WTC11 (cell line): Measurements from ENCODE around the gene MBNL1. TPM values are rescaled to one million over a fixed set of nuclear protein-coding genes. Genes with fewer than 3 reads are reported as not detected.

Source experiments
- ATAC-seq: fragments of 200-7000 bp; cut with Tn5 transposase; 2 replicates; pipeline ENCODE4 v1.10.0; 2021; ENCODE audit warnings: mild to moderate bottlenecking, moderate library complexity
- CTCF ChIA-PET: fragments of 300-600 bp; sonication (Branson Sonifier 250); formaldehyde crosslinking; loops from one replicate; lab custom pipeline; 2021; ENCODE audit warnings: antibody characterized with exemption; lab: Charles Lee
- POLR2A ChIA-PET: fragments of 350-600 bp; sonication (Branson Sonifier 250); formaldehyde crosslinking; loops from one replicate; lab custom pipeline; 2021; ENCODE audit warnings: antibody characterized with exemption; lab: Charles Lee
- DNase-seq: peaks from one replicate; pipeline ENCODE4 v3.0.0; 2021; ENCODE audit warnings: low spot score
- H3K27ac Mint-ChIP-seq: 2 replicates; pipeline ENCODE4 v1.8.0; 2021; ENCODE audit warnings: mixed read lengths
- H3K27me3 Mint-ChIP-seq: 2 replicates; pipeline ENCODE4 v1.8.0; 2021; ENCODE audit warnings: low read depth, mild to moderate bottlenecking, moderate library complexity, mixed read lengths
- H3K36me3 Mint-ChIP-seq: 2 replicates; pipeline ENCODE4 v1.8.0; 2021; ENCODE audit warnings: mixed read lengths
- H3K4me1 Mint-ChIP-seq: 2 replicates; pipeline ENCODE4 v1.8.0; 2022; ENCODE audit warnings: mixed read lengths
- H3K4me3 Mint-ChIP-seq: 2 replicates; pipeline ENCODE4 v1.8.0; 2021; ENCODE audit warnings: mild to moderate bottlenecking, moderate library complexity, mixed read lengths
- H3K9me3 Mint-ChIP-seq: 2 replicates; pipeline ENCODE4 v1.8.0; 2021; ENCODE audit warnings: mixed read lengths
- ATF2 ChIP-seq: sonication (generic); formaldehyde crosslinking; IDR thresholded peaks from 2 replicates; pipeline ENCODE4 v1.8.1; 2022; ENCODE audit warnings: low read depth, missing genetic modification reagents, borderline replicate concordance
- E2F1 ChIP-seq: sonication (generic); formaldehyde crosslinking; IDR thresholded peaks from 2 replicates; pipeline ENCODE4 v1.8.0; 2022; ENCODE audit warnings: mild to moderate bottlenecking, missing genetic modification reagents
- GRHL2 ChIP-seq: fragments of 250-450 bp; sonication (Bioruptor Pico); IDR thresholded peaks from 2 replicates; pipeline ENCODE4 v1.8.0; 2022; ENCODE audit warnings: mild to moderate bottlenecking, moderate library complexity; ENCODE audit not compliant: insufficient replicate concordance, severe bottlenecking
- HMGXB4 ChIP-seq: sonication (generic); formaldehyde crosslinking; IDR thresholded peaks from 2 replicates; pipeline ENCODE4 v1.8.1; 2023; ENCODE audit warnings: mild to moderate bottlenecking, moderate library complexity, missing genetic modification reagents
- JUN ChIP-seq: sonication (generic); formaldehyde crosslinking; IDR thresholded peaks from 2 replicates; pipeline ENCODE4 v1.8.0; 2023; ENCODE audit warnings: mild to moderate bottlenecking, missing genetic modification reagents
- NFYB ChIP-seq: sonication (generic); formaldehyde crosslinking; conservative IDR thresholded peaks from 2 replicates; pipeline ENCODE4 v1.8.0; 2022; ENCODE audit warnings: low read depth, missing genetic modification reagents
- NR3C1 ChIP-seq: sonication (generic); formaldehyde crosslinking; conservative IDR thresholded peaks from 2 replicates; pipeline ENCODE4 v1.8.1; 2023; ENCODE audit warnings: low read depth, mild to moderate bottlenecking, missing genetic modification reagents
- SMAD4 ChIP-seq: sonication (generic); formaldehyde crosslinking; IDR thresholded peaks from 2 replicates; pipeline ENCODE4 v1.8.0; 2022; ENCODE audit warnings: mild to moderate bottlenecking, missing genetic modification reagents
- STAT6 ChIP-seq: sonication (generic); formaldehyde crosslinking; conservative IDR thresholded peaks from 2 replicates; pipeline ENCODE4 v1.8.1; 2023; ENCODE audit warnings: mild to moderate bottlenecking, low read depth, missing genetic modification reagents, moderate library complexity
- TCF7 ChIP-seq: sonication (generic); formaldehyde crosslinking; IDR thresholded peaks from 2 replicates; pipeline ENCODE4 v1.8.0; 2022; ENCODE audit warnings: mild to moderate bottlenecking, low read depth, missing genetic modification reagents, moderate library complexity
- TEAD1 ChIP-seq: sonication (generic); formaldehyde crosslinking; IDR thresholded peaks from 2 replicates; pipeline ENCODE4 v1.8.0; 2022; ENCODE audit warnings: mild to moderate bottlenecking, missing genetic modification reagents
- ZBTB21 ChIP-seq: sonication (generic); formaldehyde crosslinking; IDR thresholded peaks from 2 replicates; pipeline ENCODE4 v1.8.1; 2023; ENCODE audit warnings: mild to moderate bottlenecking, missing genetic modification reagents, borderline replicate concordance
- ZNF219 ChIP-seq: sonication (generic); formaldehyde crosslinking; IDR thresholded peaks from 2 replicates; pipeline ENCODE4 v1.8.0; 2023; ENCODE audit warnings: missing genetic modification reagents, mild to moderate bottlenecking, borderline replicate concordance
- total RNA-seq: library from RNA; stranded (reverse); gene quantifications from 3 replicates; pipeline ENCODE4 v1.2.3, GENCODE V29; 2021
- TF ChIP-seq, protein P1 (sequence below): sonication (generic); formaldehyde crosslinking; IDR thresholded peaks from 2 replicates; pipeline ENCODE4 v1.8.0; 2022; ENCODE audit warnings: missing genetic modification reagents
- TF ChIP-seq, protein P2 (sequence below): fragments of 250-450 bp; sonication (Bioruptor Pico); IDR thresholded peaks from 2 replicates; pipeline ENCODE4 v1.9.0; 2021; ENCODE audit warnings: mild to moderate bottlenecking

MBNL1 gene
- total RNA-seq, 1 experiment from 2014 or later = 20.4 TPM

GRCh38 chr3:152266221-152266995 is 2.3 kb upstream of the MBNL1 start:
- Mint-ChIP-seq H3K27me3 (peaks cover 22% of the 10 kb centered on the region), H3K27ac (no peak overlapping the region), H3K36me3 (no peaks in the 10 kb centered on the region), H3K4me3 (no peak overlapping the region), H3K9me3 (no peaks in the 10 kb centered on the region), H3K4me1 (peaks cover 30% of the 10 kb centered on the region)
- CTCF ChIA-PET = no interaction called here
- ATAC-seq (no peak), DNase-seq (no peak)
- TF ChIP-seq SMAD4 (CRISPR knock-in tag) (no peak), NFYB (no peak), ZBTB21 (CRISPR knock-in tag) (no peak)
- POLR2A ChIA-PET = no interaction called here

GRCh38 chr3:152267831-152268554 is 736 bp upstream of the MBNL1 start:
- peak overlapping the region; percentile 94 for H3K27ac Mint-ChIP-seq
- no peaks in the 10 kb centered on the region for H3K9me3 Mint-ChIP-seq
- ChIA-PET CTCF (interaction anchor here (1.0 to 1.3 kb wide), 3 partner anchors 84 to 196 kb away, joined by 3 read pairs; no protein-coding TSS in a partner anchor), POLR2A (interaction anchor here (0.5 kb wide), 2 partner anchors 20 to 37 kb away, joined by 3 read pairs; no protein-coding TSS in a partner anchor)
- H3K4me3 Mint-ChIP-seq = peak overlapping the region; percentile 87
- ATAC-seq (no peak), DNase-seq (no peak)
- H3K36me3 Mint-ChIP-seq = no peaks in the 10 kb centered on the region
- TF ChIP-seq, protein P1, sequence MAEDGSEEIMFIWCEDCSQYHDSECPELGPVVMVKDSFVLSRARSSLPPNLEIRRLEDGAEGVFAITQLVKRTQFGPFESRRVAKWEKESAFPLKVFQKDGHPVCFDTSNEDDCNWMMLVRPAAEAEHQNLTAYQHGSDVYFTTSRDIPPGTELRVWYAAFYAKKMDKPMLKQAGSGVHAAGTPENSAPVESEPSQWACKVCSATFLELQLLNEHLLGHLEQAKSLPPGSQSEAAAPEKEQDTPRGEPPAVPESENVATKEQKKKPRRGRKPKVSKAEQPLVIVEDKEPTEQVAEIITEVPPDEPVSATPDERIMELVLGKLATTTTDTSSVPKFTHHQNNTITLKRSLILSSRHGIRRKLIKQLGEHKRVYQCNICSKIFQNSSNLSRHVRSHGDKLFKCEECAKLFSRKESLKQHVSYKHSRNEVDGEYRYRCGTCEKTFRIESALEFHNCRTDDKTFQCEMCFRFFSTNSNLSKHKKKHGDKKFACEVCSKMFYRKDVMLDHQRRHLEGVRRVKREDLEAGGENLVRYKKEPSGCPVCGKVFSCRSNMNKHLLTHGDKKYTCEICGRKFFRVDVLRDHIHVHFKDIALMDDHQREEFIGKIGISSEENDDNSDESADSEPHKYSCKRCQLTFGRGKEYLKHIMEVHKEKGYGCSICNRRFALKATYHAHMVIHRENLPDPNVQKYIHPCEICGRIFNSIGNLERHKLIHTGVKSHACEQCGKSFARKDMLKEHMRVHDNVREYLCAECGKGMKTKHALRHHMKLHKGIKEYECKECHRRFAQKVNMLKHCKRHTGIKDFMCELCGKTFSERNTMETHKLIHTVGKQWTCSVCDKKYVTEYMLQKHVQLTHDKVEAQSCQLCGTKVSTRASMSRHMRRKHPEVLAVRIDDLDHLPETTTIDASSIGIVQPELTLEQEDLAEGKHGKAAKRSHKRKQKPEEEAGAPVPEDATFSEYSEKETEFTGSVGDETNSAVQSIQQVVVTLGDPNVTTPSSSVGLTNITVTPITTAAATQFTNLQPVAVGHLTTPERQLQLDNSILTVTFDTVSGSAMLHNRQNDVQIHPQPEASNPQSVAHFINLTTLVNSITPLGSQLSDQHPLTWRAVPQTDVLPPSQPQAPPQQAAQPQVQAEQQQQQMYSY (CRISPR knock-in tag) = peak; percentile 11; the same call in 1 of the 2 replicates
- TF ChIP-seq TCF7 = no peak
- TF ChIP-seq ZNF219 (CRISPR knock-in tag) = no peak
- no peak for TF ChIP-seq ATF2 (CRISPR knock-in tag)
- H3K4me1 Mint-ChIP-seq = peaks cover 43% of the 10 kb centered on the region
- peaks cover 22% of the 10 kb centered on the region for H3K27me3 Mint-ChIP-seq

GRCh38 chr3:152269056-152269830 is 514 bp downstream of the MBNL1 start:
- Mint-ChIP-seq H3K27ac (peak overlapping the region; percentile 73), H3K4me1 (peaks cover 44% of the 10 kb centered on the region), H3K9me3 (no peaks in the 10 kb centered on the region), H3K27me3 (peaks cover 22% of the 10 kb centered on the region), H3K4me3 (peak overlapping the region; percentile 87), H3K36me3 (no peaks in the 10 kb centered on the region)
- DNase-seq (peak; percentile 71), ATAC-seq (peak; percentile 77)
- CTCF ChIA-PET = interaction anchor here (1.0 kb wide), 2 partner anchors 182 to 197 kb away, joined by 3 read pairs; no protein-coding TSS in a partner anchor
- POLR2A ChIA-PET = interaction anchor here (0.7 to 1.0 kb wide), 2 partner anchors 97 to 1896 kb away, joined by 3 to 8 read pairs; no protein-coding TSS in a partner anchor
- peak; percentile 37; the same call in 1 of the 2 replicates for TF ChIP-seq HMGXB4
- TF ChIP-seq STAT6 (CRISPR knock-in tag) = no peak
- TF ChIP-seq, protein P2, sequence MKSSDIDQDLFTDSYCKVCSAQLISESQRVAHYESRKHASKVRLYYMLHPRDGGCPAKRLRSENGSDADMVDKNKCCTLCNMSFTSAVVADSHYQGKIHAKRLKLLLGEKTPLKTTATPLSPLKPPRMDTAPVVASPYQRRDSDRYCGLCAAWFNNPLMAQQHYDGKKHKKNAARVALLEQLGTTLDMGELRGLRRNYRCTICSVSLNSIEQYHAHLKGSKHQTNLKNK (CRISPR knock-in tag) = no peak
- 0 out of 2 replicates have a peak, but pooled peaks have one; percentile 21 for TF ChIP-seq TEAD1 (CRISPR knock-in tag)
- TF ChIP-seq NR3C1 = no peak
- no peak for TF ChIP-seq GRHL2 (CRISPR knock-in tag)
- TF ChIP-seq JUN = peak; percentile 52; the same call in 1 of the 2 replicates
- TF ChIP-seq E2F1 (CRISPR knock-in tag) = 0 out of 2 replicates have a peak, but pooled peaks have one; percentile 33
